T47D (cell line): ENCODE data around the gene CEP164.
"Not testable (repeated sequence)": the region's sequence is repeated elsewhere in the genome, so short reads cannot be mapped to it uniquely, and the experiment has no call there.

Source experiments
- DNase-seq, 2 experiments: peaks; one replicate each; pipeline versions ENCODE4 v3.0.0 to v3.0.0-alpha.2; 2011 to 2012; ENCODE audit warnings: low read depth in 1 of 2, low spot score in 1 of 2
- JUND ChIP-seq: IDR thresholded peaks from 2 replicates; pipeline ENCODE4 v1.6.1; 2012; ENCODE audit warnings: low read depth
- in situ Hi-C: cut with HindIII; loops from 2 replicates; pipeline ENCODE4 v1.10.0; 2016; ENCODE audit warnings: low sequenced_read_pairs, low pct_unique_long_range_greater_than_20kb

Gene CEP164

DNA sequence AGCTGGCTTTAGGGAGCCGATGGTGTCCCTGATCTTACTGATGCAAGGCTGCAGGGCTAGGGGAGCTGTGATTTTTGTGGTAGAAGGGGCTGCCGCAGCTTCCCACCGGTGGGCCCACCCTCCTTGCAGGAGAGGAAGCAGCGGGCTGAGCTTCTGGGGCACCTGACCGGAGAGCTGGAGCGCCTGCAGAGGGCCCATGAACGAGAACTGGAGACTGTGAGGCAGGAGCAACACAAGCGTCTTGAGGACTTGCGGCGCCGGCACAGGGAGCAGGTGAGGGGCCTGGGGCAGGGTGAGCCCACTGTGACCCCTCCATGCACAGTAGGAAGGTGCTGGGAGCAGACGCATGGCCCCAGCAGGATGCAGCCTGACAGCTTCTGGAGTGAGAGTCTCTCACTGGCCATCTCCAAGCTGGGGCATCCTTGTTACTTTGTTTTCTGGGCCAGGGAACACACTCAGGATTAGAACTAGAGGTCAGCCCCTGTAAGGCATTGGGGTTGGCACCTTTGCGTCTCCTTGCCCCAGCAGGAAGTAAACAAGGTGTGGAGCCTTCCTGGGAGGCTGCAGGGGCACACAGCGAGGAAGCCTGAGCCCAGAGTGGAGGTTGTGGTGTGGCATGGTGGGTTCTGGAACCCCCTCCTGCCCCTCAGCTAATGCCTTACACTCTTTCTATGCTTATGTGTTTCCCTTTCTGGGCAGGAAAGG is 66.7 kb downstream of the CEP164 start:
- no peak for TF ChIP-seq JUND
- no peak for DNase-seq
- in situ Hi-C loops = no loop called here

DNA sequence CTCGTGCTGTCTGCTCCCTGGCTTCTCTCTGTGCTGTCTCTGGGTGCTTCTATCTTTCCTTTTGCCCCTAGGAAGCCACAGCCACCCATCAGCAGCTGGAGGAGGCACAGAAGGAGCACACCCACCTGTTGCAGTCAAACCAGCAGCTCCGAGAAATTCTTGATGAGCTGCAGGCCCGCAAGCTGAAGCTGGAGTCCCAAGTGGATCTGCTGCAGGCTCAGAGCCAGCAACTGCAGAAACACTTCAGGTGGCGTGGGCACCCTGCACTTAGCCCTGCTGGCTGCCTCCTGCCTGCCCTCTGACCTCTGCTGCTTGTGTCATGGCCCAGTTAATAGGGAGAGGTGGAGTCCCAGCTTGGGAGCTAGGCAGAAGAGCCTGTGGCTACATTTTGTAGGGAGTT is 67.8 kb downstream of the CEP164 start:
- in situ Hi-C loops = no loop called here
- TF ChIP-seq JUND = no peak
- DNase-seq = no peak

DNA sequence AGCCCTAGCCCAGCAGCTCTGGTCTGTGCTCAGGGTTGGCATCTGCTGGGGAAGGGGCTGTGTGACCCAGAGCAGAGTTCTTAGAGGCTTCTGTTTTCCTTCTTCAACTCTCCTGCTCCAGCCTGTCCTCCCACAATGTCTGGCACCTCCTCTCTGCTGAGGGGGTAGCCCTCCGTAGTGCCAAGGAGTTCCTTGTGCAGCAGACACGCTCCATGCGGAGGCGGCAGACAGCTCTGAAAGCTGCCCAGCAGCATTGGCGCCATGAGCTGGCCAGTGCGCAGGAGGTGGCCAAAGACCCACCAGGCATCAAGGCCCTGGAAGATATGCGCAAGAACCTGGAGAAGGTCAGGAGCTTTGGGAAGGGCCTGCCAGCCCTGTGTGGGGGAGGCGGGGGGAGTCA is 69.3 kb downstream of the CEP164 start:
- TF ChIP-seq JUND = no peak

DNA sequence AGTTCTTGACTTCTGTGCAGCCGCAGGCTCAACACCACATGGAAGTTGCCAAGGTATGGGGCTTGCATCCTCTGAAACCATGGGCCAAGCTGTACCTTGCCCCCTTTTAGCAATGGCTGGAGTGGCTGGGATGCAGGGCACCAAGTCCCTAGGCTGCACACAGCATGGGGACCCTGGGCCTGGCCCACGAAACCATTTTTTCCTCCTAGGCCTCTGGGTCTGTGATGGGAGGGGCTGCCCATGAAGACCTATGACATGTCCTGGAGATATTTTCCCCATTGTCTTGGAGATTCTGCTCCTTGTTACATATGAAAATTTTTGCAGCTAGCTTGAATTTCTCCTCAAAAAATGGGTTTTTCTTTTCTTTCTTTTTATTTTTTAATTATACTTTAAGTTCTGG is 71.0 kb downstream of the CEP164 start:
- in situ Hi-C loops, DNase-seq: not testable (repeated sequence)

More for the DNA sequence above, 69.3 kb downstream of the CEP164 start:
- no peak for DNase-seq
- in situ Hi-C loops = no loop called here

DNA sequence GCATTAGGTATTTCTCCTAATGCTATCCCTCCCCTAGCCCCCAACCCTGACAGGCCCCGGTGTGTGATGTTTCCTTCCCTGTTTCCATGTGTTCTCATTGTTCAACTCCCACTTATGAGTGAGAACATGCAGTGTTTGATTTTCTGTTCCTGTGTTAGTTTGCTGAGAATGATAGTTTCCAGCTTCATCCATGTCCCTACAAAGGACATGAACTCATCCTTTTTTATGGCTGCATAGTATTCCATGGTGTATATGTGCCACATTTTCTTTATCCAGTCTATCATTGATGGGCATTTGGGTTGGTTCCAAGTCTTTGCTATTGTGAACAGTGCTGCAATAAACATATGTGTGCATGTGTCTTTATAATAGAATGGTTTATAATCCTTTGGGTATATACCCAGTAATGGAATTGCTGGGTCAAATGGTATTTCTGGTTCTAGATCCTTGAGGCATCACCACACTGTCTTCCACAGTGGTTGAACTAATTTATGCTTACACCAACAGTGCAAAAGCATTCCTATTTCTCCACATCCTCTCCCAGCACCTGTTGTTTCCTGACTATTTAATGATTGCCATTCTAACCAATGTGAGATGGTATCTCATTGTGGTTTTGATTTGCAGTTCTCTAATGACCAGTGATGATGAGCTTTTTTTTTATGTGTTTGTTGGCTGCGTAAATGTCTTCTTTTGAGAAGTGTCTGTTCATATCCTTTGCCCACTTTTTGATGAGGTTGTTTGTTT is 71.6 kb downstream of the CEP164 start:
- DNase-seq, in situ Hi-C loops: not testable (repeated sequence)

DNA sequence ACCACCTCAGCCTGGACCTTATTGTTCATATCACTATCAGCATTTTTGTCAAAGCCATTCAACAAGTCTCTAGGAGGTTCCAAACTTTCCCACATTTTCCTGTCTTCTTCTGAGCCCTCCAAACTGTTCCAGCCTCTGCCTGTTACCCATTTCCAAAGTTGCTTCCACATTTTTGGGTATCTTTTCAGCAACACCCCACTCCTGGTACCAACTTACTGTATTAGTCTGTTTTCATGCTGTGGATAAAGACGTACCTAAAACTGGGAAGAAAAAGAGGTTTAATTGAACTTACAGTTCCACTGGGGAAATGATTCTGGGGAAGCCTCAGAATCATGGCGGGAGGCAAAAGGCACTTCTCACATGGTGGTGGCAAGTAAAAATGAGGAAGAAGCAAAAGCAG is 78.2 kb downstream of the CEP164 start:
- DNase-seq, in situ Hi-C loops: not testable (repeated sequence)

DNA sequence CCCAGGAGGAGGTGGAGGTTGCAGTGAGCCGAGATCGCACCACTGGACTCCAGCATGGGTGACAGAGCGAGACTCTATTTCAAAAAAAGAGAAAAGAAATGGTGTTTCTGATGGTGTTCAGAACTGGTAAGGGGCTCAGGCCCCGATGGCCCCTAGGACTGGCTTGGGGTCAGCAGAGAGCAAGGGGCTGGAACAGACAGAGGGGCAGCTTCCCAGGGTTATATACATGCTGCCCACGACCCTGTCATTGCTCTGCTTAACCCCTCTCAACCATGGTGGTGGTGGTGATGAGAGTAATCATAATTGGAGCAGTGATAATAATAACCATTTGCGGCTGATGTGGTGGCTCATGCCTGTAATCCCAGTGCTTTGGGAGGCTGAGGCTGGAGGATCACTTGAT is 79.4 kb downstream of the CEP164 start:
- in situ Hi-C loops = no loop called here
- no peak for TF ChIP-seq JUND
- DNase-seq = no peak

DNA sequence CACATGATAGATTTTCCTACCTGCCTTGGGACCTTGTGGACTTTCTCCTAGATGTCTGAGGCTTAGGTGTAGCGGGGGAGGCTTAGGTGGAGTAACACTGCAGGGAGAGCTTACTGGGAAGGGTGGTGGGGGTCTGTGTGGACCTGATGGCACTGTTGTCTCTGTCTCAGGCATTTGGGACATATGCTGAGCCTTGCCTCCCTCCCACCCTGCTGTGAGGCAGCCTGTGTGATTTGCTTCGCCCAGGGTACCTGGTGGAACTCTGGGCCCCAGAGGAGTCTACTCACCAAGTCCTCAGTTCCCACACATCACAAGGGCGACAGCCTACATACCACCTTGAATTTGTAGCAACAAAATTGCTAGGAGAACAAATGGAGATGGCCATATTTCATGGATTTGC is 80.7 kb downstream of the CEP164 start:
- in situ Hi-C loops = no loop called here
- DNase-seq = no peak
- TF ChIP-seq JUND = no peak

DNA sequence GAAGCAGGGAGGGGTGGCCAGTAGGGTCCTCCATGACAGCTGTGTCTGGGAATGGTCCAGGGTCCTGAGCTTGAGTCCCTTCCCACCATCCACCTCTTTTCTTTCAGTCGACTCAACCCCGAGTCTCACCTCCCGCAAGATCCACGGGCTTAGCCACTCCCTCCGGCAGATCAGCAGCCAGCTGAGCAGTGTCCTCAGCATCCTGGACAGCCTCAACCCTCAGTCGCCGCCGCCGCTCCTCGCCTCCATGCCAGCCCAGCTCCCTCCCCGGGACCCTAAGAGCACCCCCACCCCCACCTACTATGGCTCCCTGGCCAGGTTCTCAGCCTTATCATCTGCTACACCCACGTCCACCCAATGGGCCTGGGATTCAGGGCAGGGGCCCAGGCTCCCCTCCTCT is 81.9 kb downstream of the CEP164 start:
- DNase-seq = no peak
- in situ Hi-C loops = no loop called here
- TF ChIP-seq JUND = no peak

DNA sequence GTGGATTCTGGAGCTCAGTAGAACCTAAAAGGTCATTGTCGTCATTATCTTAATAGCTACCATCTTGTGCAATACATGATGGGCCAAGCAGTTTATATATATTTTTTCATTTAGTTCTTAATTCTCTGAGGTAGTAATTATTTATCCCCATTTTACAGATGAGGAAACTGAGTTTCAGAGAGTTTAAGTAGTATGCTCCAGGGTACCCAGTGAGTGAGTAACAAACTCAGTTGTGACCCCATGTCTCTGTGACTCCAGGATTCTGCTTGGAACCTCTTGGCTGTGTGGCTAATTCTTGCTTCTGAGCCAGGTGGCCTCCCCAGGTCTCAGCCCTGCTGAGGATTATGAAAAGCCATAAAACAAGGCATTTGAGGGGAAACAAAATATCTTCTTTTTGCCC is 82.6 kb downstream of the CEP164 start:
- in situ Hi-C loops = no loop called here
- DNase-seq = no peak

DNA sequence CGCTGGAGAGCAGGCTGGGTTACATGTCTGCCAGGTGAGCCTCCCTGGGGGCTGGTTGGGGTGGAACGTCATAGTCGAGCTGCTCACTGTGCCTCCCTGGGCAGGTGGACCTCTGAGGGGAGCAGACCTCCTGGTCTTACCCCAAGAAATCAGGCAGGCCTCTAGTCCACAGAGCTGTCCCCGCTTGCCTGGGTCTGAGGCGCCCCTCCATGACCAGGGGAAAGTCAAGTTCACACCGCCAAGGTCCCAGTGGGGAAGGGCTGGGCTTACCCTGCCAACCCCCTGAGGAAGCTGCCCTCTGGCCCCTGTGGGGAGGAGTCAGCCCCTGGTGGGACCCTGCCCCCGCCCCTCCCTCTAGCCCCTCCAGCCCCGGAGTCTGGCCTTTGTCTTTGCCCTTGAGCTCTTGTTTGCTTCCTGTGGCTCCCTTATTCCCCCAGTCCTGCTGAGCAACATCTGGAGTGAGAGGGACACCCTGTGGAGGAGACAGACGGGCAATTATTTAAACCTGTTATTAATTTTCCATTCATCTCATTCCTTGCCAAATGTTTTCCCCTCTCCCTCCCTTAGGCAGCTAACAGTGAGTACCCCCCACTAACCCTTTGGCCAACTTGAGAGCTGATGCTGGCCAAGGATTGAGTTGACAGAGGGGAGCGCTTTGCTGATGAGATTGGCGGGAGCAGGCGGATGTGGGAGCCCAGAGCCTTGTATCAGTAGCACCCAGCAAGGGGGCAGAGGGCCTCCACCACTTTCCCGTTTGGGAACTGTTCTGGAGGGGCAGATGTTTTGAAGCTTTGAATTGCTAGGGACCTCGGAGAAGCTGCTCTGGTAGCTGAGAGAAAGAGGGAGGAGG is 83.4 kb downstream of the CEP164 start:
- TF ChIP-seq JUND = no peak
- in situ Hi-C loops = no loop called here
- no peak for DNase-seq

More for the DNA sequence above, 82.6 kb downstream of the CEP164 start:
- TF ChIP-seq JUND = no peak

DNA sequence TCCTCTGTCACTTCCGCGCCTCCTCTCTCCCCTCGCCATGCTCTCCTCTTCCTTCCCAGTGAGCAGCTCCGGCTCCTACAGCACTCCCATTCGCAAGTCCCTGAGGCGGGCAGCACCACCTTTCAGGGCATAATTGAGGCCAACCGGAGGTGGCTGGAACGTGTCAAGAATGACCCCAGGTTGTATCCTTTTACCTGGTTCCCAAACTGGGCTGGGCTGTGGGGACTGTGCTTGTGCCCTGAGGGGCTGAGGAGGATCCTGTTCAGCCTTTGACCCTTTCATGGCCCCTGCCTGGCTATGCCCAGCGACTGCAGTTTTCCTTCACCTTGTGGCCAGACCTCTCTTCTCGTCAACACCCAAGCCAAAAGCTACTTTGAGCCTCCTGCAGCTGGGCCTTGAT is 84.1 kb downstream of the CEP164 start:
- no peak for TF ChIP-seq JUND
- in situ Hi-C loops = no loop called here
- no peak for DNase-seq

DNA sequence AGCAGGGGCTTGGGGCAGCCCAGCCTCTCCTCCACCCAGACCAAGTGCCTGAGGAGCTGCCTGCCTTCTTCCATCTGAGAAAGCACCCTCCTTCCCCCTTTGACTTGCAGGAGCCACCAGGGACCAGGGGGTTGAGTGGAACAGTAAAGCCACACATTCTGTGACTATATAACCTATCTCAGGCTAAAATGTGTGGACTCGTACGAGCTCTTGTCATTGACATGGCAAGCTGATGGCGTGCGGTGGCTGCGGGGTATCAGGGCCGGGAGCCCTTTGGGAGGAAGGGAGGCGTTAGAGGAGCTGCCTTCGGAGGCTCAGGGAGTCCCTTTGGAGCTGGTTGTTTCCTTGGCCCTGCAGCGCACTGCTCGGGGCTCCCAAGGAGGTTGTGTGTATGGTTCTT is 84.5 kb downstream of the CEP164 start:
- in situ Hi-C loops = no loop called here
- no peak for DNase-seq
- no peak for TF ChIP-seq JUND
